ENCODE results near the gene LAMTOR4. TPM values are rescaled to one million over a fixed set of nuclear protein-coding genes. Genes with fewer than 3 reads are reported as not detected.
"Not testable (repeated sequence)": the region's sequence is repeated elsewhere in the genome, so short reads cannot be mapped to it uniquely, and the experiment has no call there.

The LAMTOR4 gene
- polyA plus RNA-seq, 2 donors = 85.7 to 138 TPM

DNA sequence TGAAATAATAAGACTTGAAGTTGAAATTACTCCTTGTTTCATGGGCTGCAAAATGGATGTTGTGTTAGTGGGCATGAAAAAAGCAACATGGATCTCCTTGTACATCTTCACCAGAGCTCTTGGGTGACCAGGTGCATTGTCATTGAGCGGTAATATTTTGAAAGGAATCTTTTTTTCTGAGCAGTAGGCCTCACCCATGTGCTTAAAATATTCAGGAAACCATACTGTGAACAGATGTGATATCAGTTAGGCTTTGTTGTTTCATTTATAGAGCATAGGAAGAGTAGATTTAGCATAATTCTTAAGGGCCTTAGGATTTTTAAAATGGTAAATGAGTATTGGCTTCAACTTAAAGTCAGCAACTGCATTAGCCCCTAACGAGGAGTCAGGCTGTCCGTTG lies 44.3 kb downstream of the LAMTOR4 start:
- H3K9me3 ChIP-seq (ENCODE audit: control insufficient read depth in 2 of 2, insufficient read depth in 1 of 2, low read depth in 1 of 2, low read length in 1 of 2) = no peaks in the 10 kb centered on the region
- no peaks in the 10 kb centered on the region for H3K4me1 ChIP-seq (ENCODE audit: control insufficient read depth in 2 of 2, insufficient read depth in 2 of 2, low read length in 1 of 2)
- no peaks in the 10 kb centered on the region for H3K36me3 ChIP-seq (ENCODE audit: control insufficient read depth in 2 of 2, insufficient read depth in 2 of 2, low read length in 1 of 2)
- 84 to 94% methylated on average over 3 of the region's 3 CpGs for WGBS, 2 donors
- H3K27me3 ChIP-seq (ENCODE audit: control insufficient read depth in 1 of 2, insufficient read depth in 2 of 2, low read length in 2 of 2) = no peaks in the 10 kb centered on the region
- no peak overlapping the region for H3K4me3 ChIP-seq (ENCODE audit: low read depth in 1 of 2, low read length in 2 of 2)
- H3K27ac ChIP-seq (ENCODE audit: low read depth in 2 of 2, low read length in 1 of 2) = no peak overlapping the region

- H3K4me1 ChIP-seq (ENCODE audit: control insufficient read depth in 2 of 2, insufficient read depth in 2 of 2, low read length in 1 of 2) = no peaks in the 10 kb centered on the region
- no peaks in the 10 kb centered on the region for H3K9me3 ChIP-seq (ENCODE audit: control insufficient read depth in 2 of 2, insufficient read depth in 1 of 2, low read depth in 1 of 2, low read length in 1 of 2)
- no peak overlapping the region for H3K4me3 ChIP-seq (ENCODE audit: low read depth in 1 of 2, low read length in 2 of 2)
- no peaks in the 10 kb centered on the region for H3K27me3 ChIP-seq (ENCODE audit: control insufficient read depth in 1 of 2, insufficient read depth in 2 of 2, low read length in 2 of 2)
- WGBS, 2 donors = 68 to 78% methylated on average over 2 of the region's 2 CpGs
- H3K36me3 ChIP-seq (ENCODE audit: control insufficient read depth in 2 of 2, insufficient read depth in 2 of 2, low read length in 1 of 2) = no peaks in the 10 kb centered on the region
- H3K27ac ChIP-seq (ENCODE audit: low read depth in 2 of 2, low read length in 1 of 2) = no peak overlapping the region
These were observed 46.5 kb downstream of the LAMTOR4 start for GRCh38 chr7:100195222-100195621.

DNA sequence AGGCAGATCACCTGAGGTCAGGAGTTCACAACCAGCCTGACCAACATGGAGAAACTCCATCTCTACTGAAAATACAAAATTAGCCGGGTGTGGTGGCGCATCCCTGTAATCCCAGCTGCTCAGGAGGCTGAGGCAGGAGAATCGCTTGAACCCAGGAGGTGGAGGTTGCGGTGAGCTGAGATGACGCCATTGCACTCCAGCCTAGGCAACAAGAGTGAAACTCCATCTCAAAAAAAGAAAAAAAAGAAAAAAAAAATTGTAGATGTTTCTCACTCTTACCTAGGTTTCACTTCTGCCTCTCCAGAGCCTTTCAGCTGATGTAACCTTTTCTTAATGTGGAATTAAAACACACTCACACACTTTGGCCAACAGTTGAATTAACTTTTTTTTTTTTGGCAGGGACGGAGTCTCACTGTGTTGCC lies 47.2 kb downstream of the LAMTOR4 start:
- not testable (repeated sequence) for H3K36me3 ChIP-seq (ENCODE audit: control insufficient read depth in 2 of 2, insufficient read depth in 2 of 2, low read length in 1 of 2); H3K4me3 ChIP-seq (ENCODE audit: low read depth in 1 of 2, low read length in 2 of 2); H3K9me3 ChIP-seq (ENCODE audit: control insufficient read depth in 2 of 2, insufficient read depth in 1 of 2, low read depth in 1 of 2, low read length in 1 of 2); H3K4me1 ChIP-seq (ENCODE audit: control insufficient read depth in 2 of 2, insufficient read depth in 2 of 2, low read length in 1 of 2); H3K27me3 ChIP-seq (ENCODE audit: control insufficient read depth in 1 of 2, insufficient read depth in 2 of 2, low read length in 2 of 2); H3K27ac ChIP-seq (ENCODE audit: low read depth in 2 of 2, low read length in 1 of 2)
- WGBS, 2 donors = 89 to 94% methylated on average over 6 of the region's 6 CpGs

- Histone ChIP-seq H3K27ac (ENCODE audit: low read depth in 2 of 2, low read length in 1 of 2) (no peak overlapping the region), H3K4me1 (ENCODE audit: control insufficient read depth in 2 of 2, insufficient read depth in 2 of 2, low read length in 1 of 2) (no peaks in the 10 kb centered on the region), H3K9me3 (ENCODE audit: control insufficient read depth in 2 of 2, insufficient read depth in 1 of 2, low read depth in 1 of 2, low read length in 1 of 2) (no peaks in the 10 kb centered on the region), H3K4me3 (ENCODE audit: low read depth in 1 of 2, low read length in 2 of 2) (no peak overlapping the region), H3K36me3 (ENCODE audit: control insufficient read depth in 2 of 2, insufficient read depth in 2 of 2, low read length in 1 of 2) (no peaks in the 10 kb centered on the region), H3K27me3 (ENCODE audit: control insufficient read depth in 1 of 2, insufficient read depth in 2 of 2, low read length in 2 of 2) (no peaks in the 10 kb centered on the region)
- WGBS, 2 donors = 92 to 94% methylated on average over 10 of the region's 10 CpGs
These were observed 49.5 kb downstream of the LAMTOR4 start for GRCh38 chr7:100198266-100198665.

- Histone ChIP-seq H3K27me3 (ENCODE audit: control insufficient read depth in 1 of 2, insufficient read depth in 2 of 2, low read length in 2 of 2) (no peaks in the 10 kb centered on the region), H3K9me3 (ENCODE audit: control insufficient read depth in 2 of 2, insufficient read depth in 1 of 2, low read depth in 1 of 2, low read length in 1 of 2) (no peaks in the 10 kb centered on the region), H3K27ac (ENCODE audit: low read depth in 2 of 2, low read length in 1 of 2) (no peak overlapping the region), H3K36me3 (ENCODE audit: control insufficient read depth in 2 of 2, insufficient read depth in 2 of 2, low read length in 1 of 2) (no peaks in the 10 kb centered on the region), H3K4me1 (ENCODE audit: control insufficient read depth in 2 of 2, insufficient read depth in 2 of 2, low read length in 1 of 2) (no peaks in the 10 kb centered on the region), H3K4me3 (ENCODE audit: low read depth in 1 of 2, low read length in 2 of 2) (no peak overlapping the region)
- WGBS, 2 donors = 69 to 79% methylated on average over 11 of the region's 11 CpGs
These were observed 52.0 kb downstream of the LAMTOR4 start for GRCh38 chr7:100200693-100201092.

Other genes starting within 250 kb of the LAMTOR4 start
- 10 to 100 TPM in 1 of 2 donors, 1 to 10 TPM in 1; 9.4 to 11.8 TPM for gene TRIM4, start 229.4 kb upstream of the LAMTOR4 start, polyA plus RNA-seq
- not detected for gene GJC3, start 219.3 kb upstream of the LAMTOR4 start, polyA plus RNA-seq
- 1 to 10 TPM; 1.6 to 2.0 TPM for gene AZGP1, start 172.9 kb upstream of the LAMTOR4 start, polyA plus RNA-seq
- gene ZKSCAN1, start 133.3 kb upstream of the LAMTOR4 start, polyA plus RNA-seq = 10 to 100 TPM; 10.5 to 25.0 TPM
- 1 to 10 TPM; 3.8 to 3.9 TPM for gene ZSCAN21, start 99.1 kb upstream of the LAMTOR4 start, polyA plus RNA-seq
- gene ZNF3, start 67.2 kb upstream of the LAMTOR4 start, polyA plus RNA-seq = 10 to 100 TPM; 10.4 to 14.6 TPM
- 100 to 1,000 TPM in 1 of 2 donors, 10 to 100 TPM in 1; 86.7 to 119 TPM for gene COPS6, start 59.9 kb upstream of the LAMTOR4 start, polyA plus RNA-seq
- 10 to 100 TPM; 46.4 to 66.8 TPM for gene MCM7, start 47.5 kb upstream of the LAMTOR4 start, polyA plus RNA-seq
- gene AP4M1, start 47.3 kb upstream of the LAMTOR4 start, polyA plus RNA-seq = 10 to 100 TPM; 17.3 to 19.3 TPM
- 10 to 100 TPM; 23.3 to 29.6 TPM for gene TAF6, start 29.6 kb upstream of the LAMTOR4 start, polyA plus RNA-seq
- gene CNPY4, start 29.3 kb upstream of the LAMTOR4 start, polyA plus RNA-seq = 1 to 10 TPM; 5.5 to 5.8 TPM
- 1 to 10 TPM; 2.7 to 3.7 TPM for gene MBLAC1, start 22.0 kb upstream of the LAMTOR4 start, polyA plus RNA-seq
- gene TRAPPC14, start 9.8 kb downstream of the LAMTOR4 start, polyA plus RNA-seq = 10 to 100 TPM; 18.5 to 27.2 TPM
- gene GAL3ST4, start 19.7 kb downstream of the LAMTOR4 start, polyA plus RNA-seq = 1 to 10 TPM; 4.4 to 5.1 TPM
- gene GPC2, start 28.5 kb downstream of the LAMTOR4 start, polyA plus RNA-seq = 1 to 10 TPM; 1.1 to 2.2 TPM
- under 1 TPM; 0.25 to 0.73 TPM for gene STAG3, start 29.0 kb downstream of the LAMTOR4 start, polyA plus RNA-seq
- gene PVRIG, start 71.0 kb downstream of the LAMTOR4 start, polyA plus RNA-seq = under 1 TPM; 0.24 to 0.31 TPM
- gene SPDYE3, start 158.8 kb downstream of the LAMTOR4 start, polyA plus RNA-seq = under 1 TPM; 0.05 to 0.10 TPM
- gene PILRB, start 209.2 kb downstream of the LAMTOR4 start, polyA plus RNA-seq = 10 to 100 TPM; 22.9 to 79.2 TPM
- gene PILRA, start 224.6 kb downstream of the LAMTOR4 start, polyA plus RNA-seq = 1 to 10 TPM in 1 of 2 donors, under 1 TPM in 1; 0.85 to 1.7 TPM